Mesenchymal stem cell (in vitro differentiated cells and primary cell): Measurements from ENCODE around the gene CACNA1E. TPM values are rescaled to one million over a fixed set of nuclear protein-coding genes. Genes with fewer than 3 reads are reported as not detected.

Experiments used
- small RNA-seq: library from polyadenylated mRNA; stranded (forward); fragments of <200 nt; extraction: miRNeasy Mini kit (QIAGEN cat#:217004); gene quantifications from one replicate; pipeline ENCODE3, GENCODE V24; 2013; ENCODE audit warnings: low read depth

CACNA1E gene

Small RNA genes lying within 50 kb of the gene (small RNA-seq; reads per million reads assigned to genes)
- not detected for gene RF00017
- not detected for gene RNA5SP70
